GM12872 (cell line): ENCODE measurements around the gene ROCK2.

ENCODE experiments used
- CTCF ChIP-seq: IDR thresholded peaks from 3 replicates; pipeline ENCODE4 v1.5.1; 2011; ENCODE audit warnings: low read depth, mild to moderate bottlenecking, low read length, moderate library complexity; ENCODE audit not compliant: insufficient read depth

The ROCK2 gene

GRCh38 chr2:11387843-11388242 is 43.4 kb upstream of the ROCK2 start:
- TF ChIP-seq CTCF = no peak

- TF ChIP-seq CTCF = no peak
Measured at GRCh38 chr2:11387100-11387390, 42.6 kb upstream of the ROCK2 start.

GRCh38 chr2:11385847-11386246 is 41.4 kb upstream of the ROCK2 start:
- no peak for TF ChIP-seq CTCF

GRCh38 chr2:11385216-11385615 is 40.8 kb upstream of the ROCK2 start:
- TF ChIP-seq CTCF = no peak

- no peak for TF ChIP-seq CTCF
Measured at GRCh38 chr2:11379558-11379957, 35.1 kb upstream of the ROCK2 start.

GRCh38 chr2:11377928-11378545 is 33.6 kb upstream of the ROCK2 start:
- no peak for TF ChIP-seq CTCF

- TF ChIP-seq CTCF = no peak
Measured at GRCh38 chr2:11376071-11376470, 31.6 kb upstream of the ROCK2 start.

GRCh38 chr2:11375689-11376027 is 31.2 kb upstream of the ROCK2 start:
- no peak for TF ChIP-seq CTCF
